HepG2 (cell line): Measurements from ENCODE around the gene CAMSAP1. TPM values are rescaled to one million over a fixed set of nuclear protein-coding genes. Genes with fewer than 3 reads are reported as not detected.

ENCODE experiments used
- CTCF ChIP-seq: sonication (generic); formaldehyde crosslinking; IDR thresholded peaks from 2 replicates; pipeline ENCODE4 v1.5.0; 2020; ENCODE audit warnings: mild to moderate bottlenecking, missing genetic modification reagents, moderate library complexity
- KIAA2018 ChIP-seq: sonication (generic); formaldehyde crosslinking; IDR thresholded peaks from 2 replicates; pipeline ENCODE4 v1.5.0; 2020; ENCODE audit warnings: mild to moderate bottlenecking, missing genetic modification reagents, borderline replicate concordance
- ZNF326 ChIP-seq: sonication (generic); formaldehyde crosslinking; IDR thresholded peaks from 2 replicates; pipeline ENCODE4 v1.4.0; 2020; ENCODE audit warnings: missing genetic modification reagents, borderline replicate concordance
- ZNF557 ChIP-seq: sonication (generic); formaldehyde crosslinking; IDR thresholded peaks from 2 replicates; pipeline ENCODE4 v1.4.0; 2020; ENCODE audit warnings: missing genetic modification reagents
- polyA plus RNA-seq, 8 experiments: library from polyadenylated mRNA; depleted of rRNA in 3 of 8; stranded (reverse) in 7 of 8; unstranded in 1 of 8; fragments of >200 nt; fragmentation: Illumina TruSeq in 4 of 8; extraction: Trizol in 4 of 8; gene quantifications; 2 replicates each; pipeline versions ENCODE4 v1.2.1 to v1.2.3, GENCODE V29; 2011 to 2016; ENCODE audit warnings: low read depth in 4 of 8, missing spikeins in 1 of 8, mixed read lengths in 1 of 8; ENCODE audit not compliant: insufficient read depth in 1 of 8
- total RNA-seq, 5 experiments: library from RNA; depleted of rRNA; stranded (reverse); fragments of >200 nt; fragmentation: Illumina TruSeq; extraction: Trizol; gene quantifications; 2 replicates each; pipeline ENCODE4 v1.2.3, GENCODE V29; 2016; ENCODE audit warnings: low read depth in 1 of 5

CAMSAP1 gene
- total and polyA plus RNA-seq, 2 of the 13 experiments (the other 11 are each of a cell fraction or from before 2014, with no cell fraction given) = 3.8 to 12.4 TPM

- no peak for TF ChIP-seq KIAA2018
- TF ChIP-seq CTCF = no peak
- no peak for TF ChIP-seq ZNF326 (CRISPR knock-in tag)
- no peak for TF ChIP-seq ZNF557 (CRISPR knock-in tag)
Measured at GRCh38 chr9:135955934-135956801, 48.8 kb upstream of the CAMSAP1 start (continued).
